Measurements from ENCODE around the gene LIPC.

DNA sequence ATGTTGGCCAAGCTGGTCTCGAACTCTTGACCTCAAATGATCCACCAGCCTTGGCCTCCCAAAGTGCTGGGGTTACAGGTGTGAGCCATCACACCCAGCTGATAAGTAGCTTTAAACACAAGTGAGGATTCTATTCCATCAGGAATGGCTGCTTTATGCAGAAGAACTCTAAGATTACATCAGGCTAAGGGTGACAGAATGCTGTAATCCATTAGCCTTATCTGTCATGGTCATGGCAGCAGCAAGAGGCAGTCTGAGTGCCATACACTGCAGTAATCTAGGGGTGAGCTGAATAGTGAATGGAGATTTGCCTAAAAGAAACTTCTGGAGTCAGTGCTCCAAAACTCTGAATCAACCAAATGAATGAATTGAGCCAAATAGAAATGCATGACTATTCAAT lies 39.6 kb downstream of the LIPC start:
- TF ChIP-seq RCOR1 (IDR thresholded peaks at IDR 0.05; ENCODE audit: insufficient replicate concordance, low read length) (no peak), CTCF (conservative IDR thresholded peaks at IDR 0.05; ENCODE audit: low read depth, low read length) (no peak), MAFK (IDR thresholded peaks at IDR 0.05; ENCODE audit: low read depth, low read length) (no peak), POLR2A (IDR thresholded peaks at IDR 0.05; ENCODE audit: low read depth, low read length) (no peak), USF2 (IDR thresholded peaks at IDR 0.05; ENCODE audit: low read depth, low read length) (no peak), MAZ (IDR thresholded peaks at IDR 0.05; ENCODE audit: borderline replicate concordance, low read depth, low read length) (no peak), SMC3 (IDR thresholded peaks at IDR 0.05; ENCODE audit: low read depth, low read length) (no peak)

Measured in IMR-90 (cell line).